HG03135 (cell line): ENCODE measurements around the gene PROKR2.

Source experiments
- ATAC-seq: cut with Tn5 transposase; IDR thresholded peaks from one replicate; pipeline ENCODE4 v1.9.1; 2021; ENCODE audit warnings: mild to moderate bottlenecking, moderate library complexity; ENCODE audit not compliant: unreplicated experiment

PROKR2 gene

GRCh38 chr20:5290596-5290995 is 26.2 kb downstream of the PROKR2 start:
- no peak for ATAC-seq

DNA sequence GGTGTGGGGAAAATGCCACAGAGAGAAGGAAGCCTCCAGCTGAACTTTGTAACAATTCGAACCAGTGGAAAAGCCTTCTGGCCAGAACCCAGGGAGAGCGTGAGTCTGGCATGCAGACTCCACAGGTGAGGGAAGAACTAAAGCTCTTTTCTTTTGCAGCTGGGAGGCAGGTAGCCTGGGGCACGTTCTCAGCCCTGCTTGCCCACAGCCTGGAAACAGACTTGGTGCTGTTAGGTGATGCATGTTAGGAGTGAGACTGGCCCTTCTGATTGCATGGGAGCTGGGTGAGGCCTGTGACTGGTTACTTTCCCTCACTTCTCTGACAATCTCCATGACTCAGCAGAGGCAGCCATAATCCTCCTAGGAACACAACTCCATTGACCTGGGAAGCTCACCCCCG is 34.2 kb downstream of the PROKR2 start:
- no peak for ATAC-seq

GRCh38 chr20:5279661-5280060 is 37.1 kb downstream of the PROKR2 start:
- ATAC-seq: no peak

- ATAC-seq: no peak
Observed at GRCh38 chr20:5272268-5272667, 44.5 kb downstream of the PROKR2 start.

GRCh38 chr20:5270603-5271002 is 46.2 kb downstream of the PROKR2 start:
- no peak for ATAC-seq

DNA sequence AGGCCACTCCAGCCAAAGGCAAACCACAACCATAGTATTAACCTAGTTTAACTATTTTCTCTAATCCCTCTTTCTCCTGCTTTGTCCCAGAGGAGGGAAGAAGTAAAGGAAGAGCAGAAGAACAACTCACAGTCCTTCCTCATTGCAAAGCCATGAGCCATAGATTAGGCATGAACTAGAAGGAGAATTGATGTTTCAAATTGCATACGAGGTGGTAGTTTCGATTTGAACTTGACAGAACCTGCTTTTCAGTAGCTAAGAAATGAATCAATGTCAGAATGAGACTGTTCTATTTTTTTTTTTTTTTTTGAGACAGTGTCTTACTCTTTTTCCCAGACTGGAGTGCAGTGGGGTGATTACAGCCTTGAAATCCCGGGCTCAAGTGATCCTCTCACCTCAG is 48.3 kb downstream of the PROKR2 start:
- ATAC-seq: no peak

GRCh38 chr20:5267092-5267491 is 49.7 kb downstream of the PROKR2 start:
- ATAC-seq: no peak
